GM18519 (cell line): ENCODE results near the gene MACF1.

Experiments
- ATAC-seq: cut with Tn5 transposase; IDR thresholded peaks from one replicate; pipeline ENCODE4 v1.9.1; 2021; ENCODE audit warnings: mild to moderate bottlenecking, moderate library complexity; ENCODE audit not compliant: unreplicated experiment, low FRiP score

The MACF1 gene

GRCh38 chr1:39384305-39384704 is 179.8 kb downstream of the MACF1 start:
- no peak for ATAC-seq

- no peak for ATAC-seq
Measured at GRCh38 chr1:39385067-39385988, 180.8 kb downstream of the MACF1 start.

GRCh38 chr1:39386997-39387396 is 182.5 kb downstream of the MACF1 start:
- ATAC-seq = no peak

- no peak for ATAC-seq
Measured at GRCh38 chr1:39387452-39387851, 183.0 kb downstream of the MACF1 start.

GRCh38 chr1:39391691-39392679 is 187.5 kb downstream of the MACF1 start:
- ATAC-seq = no peak

GRCh38 chr1:39392851-39393573 is 188.5 kb downstream of the MACF1 start:
- ATAC-seq = no peak

GRCh38 chr1:39393645-39394044 is 189.2 kb downstream of the MACF1 start:
- no peak for ATAC-seq

GRCh38 chr1:39394059-39394458 is 189.6 kb downstream of the MACF1 start:
- ATAC-seq = no peak

- no peak for ATAC-seq
Measured at GRCh38 chr1:39394598-39394997, 190.1 kb downstream of the MACF1 start.

- no peak for ATAC-seq
Measured at GRCh38 chr1:39395357-39395831, 190.9 kb downstream of the MACF1 start.

GRCh38 chr1:39396671-39397070 is 192.2 kb downstream of the MACF1 start:
- ATAC-seq = no peak

GRCh38 chr1:39397487-39397886 is 193.0 kb downstream of the MACF1 start:
- ATAC-seq = no peak

- ATAC-seq = no peak
Measured at GRCh38 chr1:39398278-39399021, 194.0 kb downstream of the MACF1 start.

- ATAC-seq = no peak
Measured at GRCh38 chr1:39401106-39401505, 196.6 kb downstream of the MACF1 start.

- no peak for ATAC-seq
Measured at GRCh38 chr1:39404876-39405275, 200.4 kb downstream of the MACF1 start.

GRCh38 chr1:39405358-39405757 is 200.9 kb downstream of the MACF1 start:
- no peak for ATAC-seq

GRCh38 chr1:39406533-39407450 is 202.3 kb downstream of the MACF1 start:
- ATAC-seq = no peak

- no peak for ATAC-seq
Measured at GRCh38 chr1:39407510-39407895, 203.0 kb downstream of the MACF1 start.
